Kidney epithelial cell (primary cell): ENCODE data around the gene RPTOR. TPM values are rescaled to one million over a fixed set of nuclear protein-coding genes. Genes with fewer than 3 reads are reported as not detected.

Experiments
- DNase-seq: peaks from one replicate; pipeline ENCODE4 v3.0.0-alpha.2; 2010; ENCODE audit warnings: low read depth
- H3K27me3 ChIP-seq: 2 replicates; pipeline ENCODE4 v1.6.0; 2011; ENCODE audit warnings: low read length; ENCODE audit not compliant: control insufficient read depth, insufficient read depth
- H3K36me3 ChIP-seq: 2 replicates; pipeline ENCODE4 v1.5.1; 2011; ENCODE audit warnings: low read length; ENCODE audit not compliant: control insufficient read depth, insufficient read depth
- H3K4me3 ChIP-seq: 2 replicates; pipeline ENCODE4 v1.5.1; 2011; ENCODE audit warnings: low read depth, mild to moderate bottlenecking, control low read depth, low read length
- total RNA-seq: library from RNA; depleted of rRNA; stranded (reverse); fragments of >200 nt; gene quantifications from 2 replicates; pipeline ENCODE4 v1.2.3, GENCODE V29; 2015
- TF ChIP-seq, protein P1 (sequence below): IDR thresholded peaks from 2 replicates; pipeline ENCODE4 v1.5.1; 2011; ENCODE audit warnings: mild to moderate bottlenecking, moderate library complexity, low read length, control low read depth, inconsistent platforms; ENCODE audit not compliant: insufficient read depth, poor library complexity, severe bottlenecking

RPTOR gene
- total RNA-seq, 1 donor from 2014 or later, result 22.7 TPM

- no peaks in the 10 kb centered on the region for H3K27me3 ChIP-seq
- no peak for DNase-seq
- no peak overlapping the region for H3K4me3 ChIP-seq
- TF ChIP-seq, protein P1, sequence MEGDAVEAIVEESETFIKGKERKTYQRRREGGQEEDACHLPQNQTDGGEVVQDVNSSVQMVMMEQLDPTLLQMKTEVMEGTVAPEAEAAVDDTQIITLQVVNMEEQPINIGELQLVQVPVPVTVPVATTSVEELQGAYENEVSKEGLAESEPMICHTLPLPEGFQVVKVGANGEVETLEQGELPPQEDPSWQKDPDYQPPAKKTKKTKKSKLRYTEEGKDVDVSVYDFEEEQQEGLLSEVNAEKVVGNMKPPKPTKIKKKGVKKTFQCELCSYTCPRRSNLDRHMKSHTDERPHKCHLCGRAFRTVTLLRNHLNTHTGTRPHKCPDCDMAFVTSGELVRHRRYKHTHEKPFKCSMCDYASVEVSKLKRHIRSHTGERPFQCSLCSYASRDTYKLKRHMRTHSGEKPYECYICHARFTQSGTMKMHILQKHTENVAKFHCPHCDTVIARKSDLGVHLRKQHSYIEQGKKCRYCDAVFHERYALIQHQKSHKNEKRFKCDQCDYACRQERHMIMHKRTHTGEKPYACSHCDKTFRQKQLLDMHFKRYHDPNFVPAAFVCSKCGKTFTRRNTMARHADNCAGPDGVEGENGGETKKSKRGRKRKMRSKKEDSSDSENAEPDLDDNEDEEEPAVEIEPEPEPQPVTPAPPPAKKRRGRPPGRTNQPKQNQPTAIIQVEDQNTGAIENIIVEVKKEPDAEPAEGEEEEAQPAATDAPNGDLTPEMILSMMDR, result no peak
- no peaks in the 10 kb centered on the region for H3K36me3 ChIP-seq
These were observed 119.7 kb downstream of the RPTOR start for GRCh38 chr17:80664217-80664790.

GRCh38 chr17:80665792-80666191, 121.2 kb downstream of the RPTOR start:
- no peak for DNase-seq
- TF ChIP-seq, protein P1, result no peak
- Histone ChIP-seq H3K27me3 (no peaks in the 10 kb centered on the region), H3K36me3 (no peaks in the 10 kb centered on the region), H3K4me3 (no peak overlapping the region)

DNA sequence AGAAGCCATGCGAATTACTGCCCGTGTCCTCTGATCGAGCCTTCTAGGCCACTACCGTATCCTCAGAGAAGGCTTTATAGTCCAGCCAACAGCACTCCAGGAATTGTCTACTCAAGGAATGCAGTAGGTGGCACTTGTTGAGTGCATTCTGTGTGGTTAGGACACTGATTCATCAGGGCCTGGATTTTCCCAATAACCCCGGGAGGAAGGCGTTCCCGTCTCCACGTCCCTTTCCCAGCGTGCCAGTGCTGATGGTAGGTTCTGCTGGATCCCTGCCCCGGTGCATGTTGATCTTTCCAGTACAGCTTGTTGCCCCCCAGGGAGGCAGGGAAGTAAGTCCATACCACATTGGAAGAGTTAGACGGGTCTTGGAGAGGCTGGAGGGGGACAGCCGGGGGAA, 122.2 kb downstream of the RPTOR start:
- Histone ChIP-seq H3K4me3 (no peak overlapping the region), H3K36me3 (no peaks in the 10 kb centered on the region), H3K27me3 (no peaks in the 10 kb centered on the region)
- TF ChIP-seq, protein P1, result no peak
- DNase-seq, result no peak

- DNase-seq, result no peak
- no peaks in the 10 kb centered on the region for H3K27me3 ChIP-seq
- H3K4me3 ChIP-seq, result no peak overlapping the region
- no peaks in the 10 kb centered on the region for H3K36me3 ChIP-seq
- TF ChIP-seq, protein P1, result no peak
These were observed 123.0 kb downstream of the RPTOR start for GRCh38 chr17:80667462-80668277.

DNA sequence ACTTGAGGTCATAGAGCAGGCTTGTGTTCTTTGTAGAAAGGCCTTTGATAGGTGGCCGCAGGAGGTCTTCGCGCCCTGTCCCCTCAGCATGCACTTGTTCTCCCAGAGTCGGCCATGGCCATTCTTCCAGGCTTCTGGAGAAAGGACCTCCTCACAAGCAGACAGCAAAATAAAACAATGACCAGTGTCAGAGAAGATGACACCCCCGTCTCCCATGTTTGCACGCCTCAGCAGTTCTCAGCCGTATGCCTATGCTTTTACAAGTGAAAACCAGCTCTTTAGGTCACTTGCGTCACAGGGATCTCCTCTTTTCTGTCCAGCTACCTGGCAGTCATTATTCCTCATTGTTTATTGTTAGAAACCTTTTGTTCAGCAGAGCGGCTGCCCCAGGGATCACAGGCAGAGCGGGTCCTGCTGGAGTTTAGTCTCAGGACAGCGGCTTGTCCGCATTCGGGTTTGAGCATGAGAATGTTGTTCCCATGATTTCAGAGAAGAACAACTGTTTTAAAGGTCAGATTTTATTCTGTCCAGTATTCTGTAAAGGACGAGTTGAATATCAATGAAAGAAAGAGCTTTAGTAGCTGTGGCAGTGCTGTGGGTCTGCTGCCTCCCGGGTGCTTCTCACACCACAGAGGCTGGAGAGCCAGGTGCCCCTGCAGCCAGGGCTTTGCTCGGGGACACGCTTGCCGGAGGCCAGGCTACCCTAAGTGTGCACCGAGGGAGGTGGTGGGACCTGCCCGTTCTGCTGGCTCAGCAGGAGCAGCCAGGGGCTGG, 123.9 kb downstream of the RPTOR start:
- no peaks in the 10 kb centered on the region for H3K36me3 ChIP-seq
- DNase-seq, result no peak
- TF ChIP-seq, protein P1, result no peak
- no peak overlapping the region for H3K4me3 ChIP-seq
- no peaks in the 10 kb centered on the region for H3K27me3 ChIP-seq
